Mesendoderm (in vitro differentiated cells): ENCODE results near the gene KCNC4.

Experiments
- DNase-seq: peaks from one replicate; pipeline ENCODE4 v3.0.0; 2013
- H2AK5ac ChIP-seq: 2 replicates; pipeline ENCODE4 v1.6.1; 2013; ENCODE audit warnings: low read length, inconsistent platforms
- H2BK120ac ChIP-seq: 2 replicates; pipeline ENCODE4 v1.6.1; 2013; ENCODE audit warnings: low read depth, mild to moderate bottlenecking, low read length, moderate library complexity, mixed read lengths
- H2BK15ac ChIP-seq: replicated peaks from 2 replicates; pipeline ENCODE4 v1.6.1; 2013; ENCODE audit warnings: low read depth, mild to moderate bottlenecking, moderate library complexity
- H2BK5ac ChIP-seq: 2 replicates; pipeline ENCODE4 v1.6.1; 2013; ENCODE audit warnings: low read length, inconsistent platforms
- H3K18ac ChIP-seq: 2 replicates; pipeline ENCODE4 v1.6.1; 2013; ENCODE audit warnings: mild to moderate bottlenecking, low read length, mixed read lengths
- H3K23ac ChIP-seq: one replicate; pipeline ENCODE4 v1.6.1; 2013; ENCODE audit warnings: low read length
- H3K27ac ChIP-seq: 2 replicates; pipeline ENCODE4 v1.5.1; 2013; ENCODE audit warnings: low read depth, mild to moderate bottlenecking, inconsistent platforms, low read length, moderate library complexity
- H3K27me3 ChIP-seq: 2 replicates; pipeline ENCODE4 v1.6.1; 2013; ENCODE audit warnings: low read length, control low read depth, mild to moderate bottlenecking, inconsistent platforms; ENCODE audit not compliant: insufficient read depth, poor library complexity
- H3K36me3 ChIP-seq: 2 replicates; pipeline ENCODE4 v1.6.1; 2013; ENCODE audit warnings: low read length, inconsistent platforms; ENCODE audit not compliant: control insufficient read depth, insufficient read depth
- H3K4ac ChIP-seq: one replicate; pipeline ENCODE4 v1.6.1; 2013; ENCODE audit warnings: low read depth, mild to moderate bottlenecking, low read length, moderate library complexity
- H3K4me1 ChIP-seq: 2 replicates; pipeline ENCODE4 v1.6.1; 2013; ENCODE audit warnings: low read depth, low read length, inconsistent platforms; ENCODE audit not compliant: control insufficient read depth
- H3K4me2 ChIP-seq: 2 replicates; pipeline ENCODE4 v1.6.1; 2013; ENCODE audit warnings: low read length
- H3K4me3 ChIP-seq: 2 replicates; pipeline ENCODE4 v1.5.1; 2013; ENCODE audit warnings: mild to moderate bottlenecking, low read length
- H3K56ac ChIP-seq: one replicate; pipeline ENCODE4 v1.6.1; 2013; ENCODE audit warnings: low read length
- H3K79me1 ChIP-seq: 2 replicates; pipeline ENCODE4 v1.6.1; 2013; ENCODE audit warnings: low read length, inconsistent platforms
- H3K79me2 ChIP-seq: 2 replicates; pipeline ENCODE4 v1.6.1; 2013; ENCODE audit warnings: mild to moderate bottlenecking, low read length; ENCODE audit not compliant: control insufficient read depth, insufficient read depth
- H3K9ac ChIP-seq: 2 replicates; pipeline ENCODE4 v1.6.1; 2013; ENCODE audit warnings: low read length, inconsistent platforms
- H4K5ac ChIP-seq: one replicate; pipeline ENCODE4 v1.6.1; 2013; ENCODE audit warnings: low read length
- H4K8ac ChIP-seq: one replicate; pipeline ENCODE4 v1.6.1; 2013; ENCODE audit warnings: low read depth, mild to moderate bottlenecking, control low read depth, low read length, moderate library complexity
- WGBS: extraction: QIAGEN DNeasy Blood & Tissue Kit; methylation state at CpG from one replicate; pipeline ENCODE4 v1.1.7; 2013; ENCODE audit warnings: low lambda C conversion rate, missing lambda C conversion rate; ENCODE audit not compliant: insufficient coverage; ENCODE audit errors: extremely low coverage; 5-methylcytosine and 5-hydroxymethylcytosine counted together

The KCNC4 gene

GRCh38 chr1:110173466-110174105 is 36.5 kb upstream of the KCNC4 start:
- Histone ChIP-seq H3K9ac (no peak overlapping the region), H3K23ac (no peak overlapping the region), H3K4me1 (peaks cover 4% of the 10 kb centered on the region), H2AK5ac (no peak overlapping the region), H3K4ac (no peak overlapping the region), H2BK120ac (no peak overlapping the region), H3K4me2 (no peak overlapping the region), H3K27ac (no peak overlapping the region), H3K36me3 (no peaks in the 10 kb centered on the region), H2BK5ac (no peak overlapping the region), H4K8ac (no peak overlapping the region), H3K27me3 (no peaks in the 10 kb centered on the region), H4K5ac (no peak overlapping the region), H3K79me2 (no peaks in the 10 kb centered on the region), H3K56ac (peak overlapping the region; percentile 51), H3K18ac (no peak overlapping the region), H3K79me1 (no peaks in the 10 kb centered on the region), H2BK15ac (no peak overlapping the region), H3K4me3 (no peak overlapping the region)
- no CpG with 5 or more reads among the region's 15 CpGs for WGBS
- DNase-seq: peak; percentile 74

DNA sequence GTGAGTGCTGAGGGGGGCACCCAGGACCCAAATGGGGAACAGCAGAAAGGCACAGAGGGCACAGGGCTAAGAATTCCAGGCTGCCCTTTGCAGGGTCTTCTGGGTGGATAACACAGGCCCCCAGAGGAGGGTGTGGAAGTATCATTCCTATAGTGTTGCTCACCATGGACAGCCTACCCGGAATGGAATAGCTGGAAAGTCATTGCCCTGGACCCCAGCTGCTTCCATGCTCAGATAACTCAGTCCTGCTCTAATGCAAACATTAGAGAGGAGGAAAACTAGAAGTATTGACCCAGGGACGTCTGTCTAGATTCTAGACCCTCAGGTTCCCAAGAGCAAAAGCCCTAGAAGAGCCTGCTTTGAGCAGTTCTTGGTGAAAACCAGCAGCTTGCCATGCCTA is 35.2 kb upstream of the KCNC4 start:
- DNase-seq: no peak
- no peaks in the 10 kb centered on the region for H3K27me3 ChIP-seq
- H3K56ac ChIP-seq: no peak overlapping the region
- H3K27ac ChIP-seq: no peak overlapping the region
- H2AK5ac ChIP-seq: no peak overlapping the region
- no peaks in the 10 kb centered on the region for H3K36me3 ChIP-seq
- H2BK15ac ChIP-seq: no peak overlapping the region
- H3K18ac ChIP-seq: no peak overlapping the region
- H2BK5ac ChIP-seq: no peak overlapping the region
- no peak overlapping the region for H4K5ac ChIP-seq
- H3K23ac ChIP-seq: no peak overlapping the region
- H3K4me1 ChIP-seq: peaks cover 4% of the 10 kb centered on the region
- no peak overlapping the region for H2BK120ac ChIP-seq
- no peak overlapping the region for H3K9ac ChIP-seq
- no peak overlapping the region for H4K8ac ChIP-seq
- no peak overlapping the region for H3K4me3 ChIP-seq
- H3K79me2 ChIP-seq: no peaks in the 10 kb centered on the region
- H3K4me2 ChIP-seq: no peak overlapping the region
- no peaks in the 10 kb centered on the region for H3K79me1 ChIP-seq
- no CpG with 5 or more reads among the region's 2 CpGs for WGBS
- H3K4ac ChIP-seq: no peak overlapping the region

DNA sequence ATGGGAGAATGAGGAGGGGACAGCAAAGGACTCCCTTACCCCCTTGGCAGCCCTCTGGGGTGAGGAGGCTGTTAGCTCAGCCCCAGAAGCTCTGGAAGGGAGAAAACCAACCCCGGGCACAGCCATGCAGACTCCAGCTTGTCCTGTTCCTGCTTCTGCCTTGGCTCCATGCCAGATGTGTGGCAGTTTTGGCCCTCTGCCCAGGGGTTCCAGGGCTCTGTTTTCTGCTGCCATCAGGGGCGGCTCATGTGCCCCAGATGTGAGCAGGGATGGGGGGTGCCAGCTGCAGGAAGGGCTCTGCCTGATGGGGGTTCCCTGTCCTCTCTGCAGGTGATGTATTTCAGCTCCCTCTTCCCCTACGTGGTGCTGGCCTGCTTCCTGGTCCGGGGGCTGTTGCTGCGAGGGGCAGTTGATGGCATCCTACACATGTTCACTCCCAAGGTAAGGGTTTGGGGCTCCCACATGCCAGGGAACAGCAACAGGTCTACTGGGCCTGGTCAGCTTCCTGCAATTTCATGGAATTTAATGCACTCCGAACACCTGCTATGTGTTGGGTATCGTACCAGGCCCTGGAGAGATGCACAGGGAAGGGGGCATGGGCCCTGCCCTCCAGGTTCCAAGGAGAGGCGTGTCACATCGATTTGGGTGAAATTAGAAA is 33.7 kb upstream of the KCNC4 start:
- WGBS: no CpG with 5 or more reads among the region's 9 CpGs
- Histone ChIP-seq H3K79me2 (no peaks in the 10 kb centered on the region), H2BK5ac (no peak overlapping the region), H3K56ac (no peak overlapping the region), H3K18ac (no peak overlapping the region), H3K4me1 (peaks cover 4% of the 10 kb centered on the region), H3K23ac (no peak overlapping the region), H3K79me1 (no peaks in the 10 kb centered on the region), H2AK5ac (no peak overlapping the region), H3K9ac (no peak overlapping the region), H4K5ac (no peak overlapping the region), H2BK15ac (no peak overlapping the region), H2BK120ac (no peak overlapping the region), H3K27me3 (no peaks in the 10 kb centered on the region), H3K4ac (no peak overlapping the region), H3K36me3 (no peaks in the 10 kb centered on the region), H3K27ac (no peak overlapping the region), H3K4me3 (no peak overlapping the region), H3K4me2 (no peak overlapping the region), H4K8ac (no peak overlapping the region)
- DNase-seq: no peak

GRCh38 chr1:110177775-110178174 is 32.3 kb upstream of the KCNC4 start:
- Histone ChIP-seq H3K23ac (no peak overlapping the region), H3K56ac (no peak overlapping the region), H3K79me2 (no peaks in the 10 kb centered on the region), H3K4me2 (no peak overlapping the region), H2BK15ac (no peak overlapping the region), H3K9ac (no peak overlapping the region), H3K27ac (no peak overlapping the region), H3K4me1 (peaks cover 3% of the 10 kb centered on the region), H2BK120ac (no peak overlapping the region), H2BK5ac (no peak overlapping the region), H3K36me3 (no peaks in the 10 kb centered on the region), H3K18ac (no peak overlapping the region), H2AK5ac (no peak overlapping the region), H3K79me1 (no peaks in the 10 kb centered on the region), H4K8ac (no peak overlapping the region), H3K27me3 (no peaks in the 10 kb centered on the region), H3K4ac (no peak overlapping the region), H4K5ac (no peak overlapping the region), H3K4me3 (no peak overlapping the region)
- whole genome bisulfite sequencing: no CpG with 5 or more reads among the region's 4 CpGs
- DNase-seq: no peak

DNA sequence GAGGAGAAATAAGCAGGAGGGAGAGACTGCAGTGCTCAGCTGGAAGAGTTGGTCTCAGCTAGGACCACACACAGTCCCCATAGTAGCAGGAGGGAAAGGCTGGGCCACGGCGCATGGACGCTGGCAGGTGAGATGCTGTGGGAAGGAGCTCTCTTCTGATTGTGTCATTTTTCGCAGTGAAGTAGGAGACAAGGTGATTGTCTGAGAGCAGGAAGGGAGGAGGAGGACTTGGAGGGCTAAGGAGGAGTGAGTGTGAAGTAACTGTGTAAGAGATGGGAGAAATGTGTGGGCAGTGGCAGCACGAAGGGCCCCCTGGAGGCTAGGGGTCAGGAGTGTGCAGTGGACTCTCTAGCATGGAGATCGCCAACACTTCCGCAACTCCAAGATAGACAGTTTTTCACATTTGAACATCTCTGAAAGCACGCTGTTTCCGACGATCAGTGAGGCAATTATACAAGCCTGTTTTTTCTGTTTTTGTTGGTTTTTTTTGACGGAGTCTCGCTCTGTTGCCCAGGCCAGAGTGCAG is 26.4 kb upstream of the KCNC4 start:
- Histone ChIP-seq H2BK15ac (no peak overlapping the region), H2AK5ac (no peak overlapping the region), H3K4me1 (no peaks in the 10 kb centered on the region), H4K8ac (no peak overlapping the region), H3K27me3 (no peaks in the 10 kb centered on the region), H3K4ac (no peak overlapping the region), H3K56ac (no peak overlapping the region), H4K5ac (no peak overlapping the region), H2BK5ac (no peak overlapping the region), H3K79me1 (no peaks in the 10 kb centered on the region), H3K27ac (no peak overlapping the region), H3K4me2 (no peak overlapping the region), H3K9ac (no peak overlapping the region), H3K36me3 (no peaks in the 10 kb centered on the region), H3K4me3 (no peak overlapping the region), H3K23ac (no peak overlapping the region), H2BK120ac (no peak overlapping the region), H3K79me2 (no peaks in the 10 kb centered on the region), H3K18ac (no peak overlapping the region)
- no peak for DNase-seq
- WGBS: no CpG with 5 or more reads among the region's 12 CpGs
